Dendritic cell treated with granulocyte-macrophage colony-stimulating factor and Interleukin-4, amounts not matched to agents 40 ng/mL and 50 ng/mL, for 4 days (primary cell): ENCODE data around the gene GLCCI1.
"Not testable (repeated sequence)": the region's sequence is repeated elsewhere in the genome, so short reads cannot be mapped to it uniquely, and the experiment has no call there.

Experiments
- H3K27ac Mint-ChIP-seq: one replicate; pipeline ENCODE4 v1.8.0; 2022; ENCODE audit warnings: mild to moderate bottlenecking, mixed read lengths
- H3K27me3 Mint-ChIP-seq: one replicate; pipeline ENCODE4 v1.8.0; 2022; ENCODE audit warnings: mild to moderate bottlenecking, mixed read lengths
- H3K36me3 Mint-ChIP-seq: one replicate; pipeline ENCODE4 v1.8.0; 2022; ENCODE audit warnings: low read depth, mixed read lengths
- H3K4me1 Mint-ChIP-seq: one replicate; pipeline ENCODE4 v1.8.0; 2022; ENCODE audit warnings: low read depth, mixed read lengths
- H3K4me3 Mint-ChIP-seq: one replicate; pipeline ENCODE4 v1.8.0; 2022; ENCODE audit warnings: mild to moderate bottlenecking, moderate library complexity, mixed read lengths
- H3K9me3 Mint-ChIP-seq: one replicate; pipeline ENCODE4 v1.8.0; 2022; ENCODE audit warnings: mixed read lengths
- intact Hi-C: fragments of 100-400 bp; cut with micrococcal nuclease; formaldehyde crosslinking; loops from one replicate; pipeline ENCODE4 v1.15.0; 2022

The GLCCI1 gene

GRCh38 chr7:8018961-8019360 is 50.4 kb downstream of the GLCCI1 start:
- Mint-ChIP-seq H3K4me3 (no peak overlapping the region), H3K36me3 (no peaks in the 10 kb centered on the region), H3K4me1 (no peaks in the 10 kb centered on the region), H3K27ac (no peak overlapping the region), H3K9me3 (peaks cover under 1% of the 10 kb centered on the region), H3K27me3 (no peaks in the 10 kb centered on the region)
- intact Hi-C loops, result no loop called here

DNA sequence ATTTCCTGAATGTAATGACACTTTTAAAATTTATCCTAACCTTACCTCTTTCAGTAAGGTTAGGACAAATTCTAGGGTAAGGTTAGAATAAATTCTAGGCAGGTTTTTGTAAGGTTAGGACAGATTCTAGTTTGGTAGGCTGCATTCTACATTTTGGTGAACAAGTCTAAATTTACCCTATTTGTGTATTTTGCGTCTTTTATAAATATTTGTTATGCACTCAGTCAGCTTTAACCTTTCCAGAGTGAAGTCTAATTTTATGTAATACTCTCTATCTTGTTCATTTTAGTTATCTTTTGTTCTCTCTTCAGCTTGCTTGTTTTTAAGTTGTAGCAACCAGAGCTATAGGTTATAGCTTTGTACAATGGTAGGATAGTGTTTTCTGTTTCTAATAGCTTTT is 54.0 kb downstream of the GLCCI1 start:
- Mint-ChIP-seq H3K27ac (no peak overlapping the region), H3K4me1 (no peaks in the 10 kb centered on the region), H3K36me3 (peaks cover 27% of the 10 kb centered on the region), H3K4me3 (no peak overlapping the region), H3K27me3 (no peaks in the 10 kb centered on the region), H3K9me3 (peaks cover 37% of the 10 kb centered on the region)
- intact Hi-C loops, result no loop called here

DNA sequence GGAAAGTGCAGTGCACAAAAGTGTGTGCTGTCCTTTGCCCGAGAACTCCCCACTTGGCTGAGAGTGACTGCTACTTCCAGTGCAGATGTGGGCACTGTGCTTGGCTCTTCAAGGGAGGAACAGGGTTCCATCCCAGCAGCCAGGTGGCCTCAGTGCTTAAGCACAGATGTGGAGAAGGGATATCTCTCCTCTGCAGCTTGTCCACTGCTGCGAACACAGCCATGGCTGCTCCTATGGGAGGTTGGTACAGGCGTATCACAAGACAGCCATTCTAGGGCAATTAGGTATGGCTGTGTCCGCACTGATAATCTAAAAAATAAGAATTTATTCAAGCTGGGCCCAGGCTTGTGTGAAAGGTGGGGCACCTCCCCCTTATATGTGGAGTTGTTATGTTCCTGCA is 66.6 kb downstream of the GLCCI1 start:
- Mint-ChIP-seq H3K4me3 (no peak overlapping the region), H3K27me3 (no peaks in the 10 kb centered on the region), H3K4me1 (no peaks in the 10 kb centered on the region), H3K27ac (no peak overlapping the region), H3K36me3 (no peaks in the 10 kb centered on the region), H3K9me3 (no peaks in the 10 kb centered on the region)
- intact Hi-C loops, result loop anchor here (10.0 kb wide), 1 partner anchor 440 kb away; no protein-coding TSS in a partner anchor

GRCh38 chr7:8035647-8036518 is 67.3 kb downstream of the GLCCI1 start:
- Mint-ChIP-seq H3K27ac (no peak overlapping the region), H3K4me1 (no peaks in the 10 kb centered on the region)

GRCh38 chr7:8037151-8037550 is 68.6 kb downstream of the GLCCI1 start:
- intact Hi-C loops, result loop anchor here (2.0 to 10.0 kb wide), 2 partner anchors 356 to 442 kb away; no protein-coding TSS in a partner anchor
- Mint-ChIP-seq H3K9me3 (no peaks in the 10 kb centered on the region), H3K27me3 (no peaks in the 10 kb centered on the region), H3K4me1 (no peaks in the 10 kb centered on the region), H3K27ac (no peak overlapping the region), H3K36me3 (no peaks in the 10 kb centered on the region), H3K4me3 (no peak overlapping the region)

More at GRCh38 chr7:8035647-8036518, 67.3 kb downstream of the GLCCI1 start:
- no peaks in the 10 kb centered on the region for H3K36me3 Mint-ChIP-seq
- no peak overlapping the region for H3K4me3 Mint-ChIP-seq
- intact Hi-C loops, result loop anchor here (2.0 to 10.0 kb wide), 2 partner anchors 355 to 441 kb away; no protein-coding TSS in a partner anchor
- H3K27me3 Mint-ChIP-seq, result no peaks in the 10 kb centered on the region
- H3K9me3 Mint-ChIP-seq, result no peaks in the 10 kb centered on the region

DNA sequence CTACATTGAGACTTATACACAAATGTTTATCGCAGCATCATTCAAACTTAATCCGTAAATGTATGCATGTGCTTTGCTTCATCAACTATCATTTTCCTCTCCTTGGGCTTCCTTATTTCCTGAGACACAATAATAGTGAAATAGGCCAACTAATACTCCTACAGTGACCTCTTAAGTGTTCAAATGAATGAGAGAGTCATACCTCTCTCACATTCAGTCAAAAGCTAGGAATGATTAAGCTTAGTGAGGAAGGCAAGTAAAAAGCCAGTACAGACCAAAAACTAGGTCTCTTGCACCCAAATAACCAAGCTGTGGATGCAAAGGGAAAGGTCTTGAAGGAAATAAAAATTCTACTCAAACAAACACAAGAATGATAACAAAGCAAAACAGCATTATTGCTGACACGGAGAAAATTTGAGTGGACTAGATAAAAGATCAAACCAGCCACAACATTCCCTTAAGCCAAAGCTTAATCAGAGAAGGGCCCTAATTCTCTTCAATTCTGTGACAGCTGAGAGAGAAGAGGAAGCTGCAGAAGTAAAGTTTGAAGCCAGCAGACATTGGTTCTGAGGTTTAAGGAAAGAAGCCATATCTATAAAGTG is 72.3 kb downstream of the GLCCI1 start:
- no peak overlapping the region for H3K4me3 Mint-ChIP-seq
- H3K9me3 Mint-ChIP-seq, result no peaks in the 10 kb centered on the region
- intact Hi-C loops, result no loop called here
- H3K27ac Mint-ChIP-seq, result no peak overlapping the region
- H3K36me3 Mint-ChIP-seq, result no peaks in the 10 kb centered on the region
- H3K27me3 Mint-ChIP-seq, result no peaks in the 10 kb centered on the region
- H3K4me1 Mint-ChIP-seq, result no peaks in the 10 kb centered on the region

DNA sequence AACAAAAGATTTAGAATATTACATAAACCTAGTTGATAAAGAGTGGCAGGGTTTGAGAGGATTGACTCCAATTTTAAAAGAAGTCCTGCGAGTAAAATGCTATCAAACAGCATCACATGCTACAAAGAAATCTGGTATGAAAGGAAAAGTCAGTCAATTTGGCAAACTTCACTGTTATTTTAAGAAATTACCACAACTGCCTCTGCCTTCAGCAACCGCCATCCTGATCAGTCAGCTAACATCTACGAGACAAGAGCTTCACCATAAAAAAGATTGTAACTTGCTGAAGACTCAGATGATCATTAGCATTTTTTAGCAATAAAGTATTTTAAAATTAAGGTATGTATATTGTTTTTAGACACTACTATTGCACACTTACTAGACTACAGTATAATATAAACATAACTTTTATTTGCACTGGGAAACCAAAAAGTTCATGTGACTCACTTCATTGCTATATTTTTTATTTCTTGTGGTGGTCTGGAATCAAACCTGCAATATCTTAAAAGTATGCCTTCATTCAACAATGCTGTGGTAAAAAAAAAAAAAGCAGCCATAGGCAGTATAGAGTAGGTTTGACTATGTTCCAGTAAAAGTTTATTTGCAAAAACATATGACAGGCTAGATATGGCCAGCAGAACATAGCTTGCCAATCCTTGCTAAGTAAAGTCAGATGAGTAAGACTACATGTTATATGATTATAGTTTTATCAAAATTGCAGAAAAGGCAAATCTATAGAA is 74.4 kb downstream of the GLCCI1 start:
- no peaks in the 10 kb centered on the region for H3K27me3 Mint-ChIP-seq
- intact Hi-C loops, result no loop called here
- no peaks in the 10 kb centered on the region for H3K9me3 Mint-ChIP-seq
- no peaks in the 10 kb centered on the region for H3K4me1 Mint-ChIP-seq
- H3K36me3 Mint-ChIP-seq, result no peaks in the 10 kb centered on the region
- H3K4me3 Mint-ChIP-seq, result no peak overlapping the region
- no peak overlapping the region for H3K27ac Mint-ChIP-seq

DNA sequence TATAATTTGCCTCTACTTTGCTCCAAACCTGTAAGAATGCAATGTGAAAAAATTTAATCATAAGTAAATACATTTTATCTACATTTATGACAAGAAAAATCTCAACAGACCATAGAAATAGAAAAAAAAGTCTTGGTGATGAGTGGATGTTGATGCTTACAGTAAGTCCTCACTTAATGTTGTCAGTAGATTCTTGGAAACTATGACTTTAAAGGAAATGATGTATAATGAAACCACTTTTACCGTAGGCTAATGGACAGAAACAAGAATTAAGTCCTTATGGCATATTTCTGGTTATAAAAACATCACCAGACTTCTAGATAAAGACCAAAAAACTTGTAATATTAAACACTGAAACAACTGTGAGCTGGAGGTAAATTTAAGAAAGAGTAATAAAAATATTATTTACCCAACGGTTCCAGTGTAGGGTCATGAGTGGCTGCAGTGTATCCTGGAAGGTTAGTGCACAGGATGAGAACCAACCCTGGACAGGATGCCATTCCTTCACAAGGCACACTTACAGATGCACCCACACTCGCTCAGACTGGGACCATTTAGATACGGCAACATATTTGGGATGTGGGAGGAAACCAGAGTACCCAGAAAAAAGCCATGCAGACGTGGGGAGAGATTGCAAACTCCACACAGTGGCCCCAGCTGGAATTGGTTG is 76.3 kb downstream of the GLCCI1 start:
- H3K27me3 Mint-ChIP-seq, result no peaks in the 10 kb centered on the region
- no peaks in the 10 kb centered on the region for H3K4me1 Mint-ChIP-seq
- no peaks in the 10 kb centered on the region for H3K9me3 Mint-ChIP-seq
- no peaks in the 10 kb centered on the region for H3K36me3 Mint-ChIP-seq
- no peak overlapping the region for H3K4me3 Mint-ChIP-seq
- intact Hi-C loops, result no loop called here
- H3K27ac Mint-ChIP-seq, result no peak overlapping the region

DNA sequence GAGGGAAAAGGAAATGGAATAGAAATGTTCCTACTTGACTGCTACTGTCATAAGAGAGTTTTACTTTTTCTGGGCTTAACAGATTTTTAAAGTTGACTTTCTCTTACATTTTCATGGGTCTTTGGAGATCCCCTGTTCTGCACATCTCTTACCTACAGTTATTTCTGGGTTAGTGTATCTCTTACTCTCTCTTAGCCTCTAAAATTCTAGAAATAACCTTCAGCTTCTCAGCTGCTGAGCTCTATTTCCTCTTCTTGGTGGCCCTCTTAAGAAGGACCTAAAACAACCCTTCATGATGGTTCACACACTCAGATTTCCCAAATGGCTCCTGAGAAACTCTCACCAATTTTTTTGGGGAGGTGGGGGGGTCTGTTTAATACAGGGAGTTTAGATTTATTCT is 79.5 kb downstream of the GLCCI1 start:
- H3K27me3 Mint-ChIP-seq, H3K9me3 Mint-ChIP-seq, H3K4me3 Mint-ChIP-seq, H3K4me1 Mint-ChIP-seq, intact Hi-C loops, H3K36me3 Mint-ChIP-seq, H3K27ac Mint-ChIP-seq: not testable (repeated sequence)

- Mint-ChIP-seq H3K27ac (no peak overlapping the region), H3K4me1 (peaks cover 3% of the 10 kb centered on the region), H3K27me3 (no peaks in the 10 kb centered on the region), H3K4me3 (no peak overlapping the region), H3K36me3 (no peaks in the 10 kb centered on the region), H3K9me3 (no peaks in the 10 kb centered on the region)
- intact Hi-C loops, result no loop called here
Observed at GRCh38 chr7:8051373-8051772, 82.8 kb downstream of the GLCCI1 start.

DNA sequence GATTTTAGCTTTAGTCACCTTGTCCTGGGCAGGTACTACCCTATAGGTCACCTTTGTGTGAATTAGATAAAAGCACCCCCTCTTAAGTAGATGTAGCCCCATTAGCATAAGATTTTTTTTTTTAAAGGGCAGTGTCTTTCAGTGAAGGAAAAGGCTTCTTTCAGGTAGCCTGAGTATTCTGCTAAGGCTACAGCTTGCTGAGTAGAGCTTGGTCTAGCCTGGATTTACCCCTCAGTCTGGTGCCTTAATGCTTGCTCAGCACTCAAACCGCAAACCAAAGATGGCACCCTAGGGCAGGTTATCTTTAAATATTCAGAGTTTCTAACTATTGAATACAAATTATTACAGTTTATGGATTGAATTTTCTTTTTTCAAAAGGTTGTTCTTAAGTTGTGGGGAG is 83.4 kb downstream of the GLCCI1 start:
- peaks cover 5% of the 10 kb centered on the region for H3K4me1 Mint-ChIP-seq
- no peaks in the 10 kb centered on the region for H3K36me3 Mint-ChIP-seq
- intact Hi-C loops, result no loop called here
- H3K27me3 Mint-ChIP-seq, result no peaks in the 10 kb centered on the region
- H3K4me3 Mint-ChIP-seq, result no peak overlapping the region
- no peak overlapping the region for H3K27ac Mint-ChIP-seq
- no peaks in the 10 kb centered on the region for H3K9me3 Mint-ChIP-seq

DNA sequence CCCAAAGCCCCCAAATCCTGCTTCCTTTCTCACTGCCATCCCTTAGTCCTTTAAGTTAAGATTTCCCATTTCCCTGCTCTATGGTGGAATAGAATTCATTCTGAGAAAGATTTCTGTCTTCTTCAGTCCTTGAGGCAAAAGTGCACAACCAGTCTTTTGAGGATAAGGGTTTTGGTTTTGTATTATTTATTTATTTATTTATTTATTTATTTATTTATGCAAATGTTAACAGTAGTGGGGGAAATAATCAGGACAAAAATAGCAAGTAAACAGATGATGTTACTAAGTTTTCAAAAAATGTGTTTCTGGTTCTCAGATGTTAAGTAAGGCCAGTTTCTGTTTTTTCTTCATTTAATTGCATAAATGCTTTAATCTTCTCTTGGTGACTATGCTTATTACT is 84.2 kb downstream of the GLCCI1 start:
- Mint-ChIP-seq H3K27me3 (no peaks in the 10 kb centered on the region), H3K27ac (no peak overlapping the region), H3K4me1 (peaks cover 5% of the 10 kb centered on the region), H3K36me3 (no peaks in the 10 kb centered on the region), H3K9me3 (no peaks in the 10 kb centered on the region), H3K4me3 (no peak overlapping the region)
- intact Hi-C loops, result no loop called here

DNA sequence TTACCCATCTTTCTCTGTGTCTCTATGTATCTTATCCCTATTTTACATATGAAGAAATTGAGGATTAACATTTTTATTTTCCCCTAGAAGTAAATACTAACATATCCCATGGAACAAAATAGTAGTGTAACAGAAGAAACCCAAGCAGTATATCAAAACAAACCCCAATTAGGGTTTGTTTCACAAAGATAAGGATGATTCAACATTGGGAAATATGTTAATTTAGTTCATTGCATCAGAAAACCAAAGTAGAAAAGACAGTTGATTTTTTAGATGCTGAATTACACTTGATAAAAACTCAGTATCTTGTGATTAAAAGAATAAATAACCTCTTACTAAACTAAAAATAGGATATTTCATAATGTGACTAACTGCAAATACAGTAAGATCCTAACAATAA is 87.8 kb downstream of the GLCCI1 start:
- peaks cover 5% of the 10 kb centered on the region for H3K4me1 Mint-ChIP-seq
- no peaks in the 10 kb centered on the region for H3K27me3 Mint-ChIP-seq
- H3K4me3 Mint-ChIP-seq, result no peak overlapping the region
- no peaks in the 10 kb centered on the region for H3K36me3 Mint-ChIP-seq
- H3K9me3 Mint-ChIP-seq, result no peaks in the 10 kb centered on the region
- H3K27ac Mint-ChIP-seq, result no peak overlapping the region
- intact Hi-C loops, result no loop called here

DNA sequence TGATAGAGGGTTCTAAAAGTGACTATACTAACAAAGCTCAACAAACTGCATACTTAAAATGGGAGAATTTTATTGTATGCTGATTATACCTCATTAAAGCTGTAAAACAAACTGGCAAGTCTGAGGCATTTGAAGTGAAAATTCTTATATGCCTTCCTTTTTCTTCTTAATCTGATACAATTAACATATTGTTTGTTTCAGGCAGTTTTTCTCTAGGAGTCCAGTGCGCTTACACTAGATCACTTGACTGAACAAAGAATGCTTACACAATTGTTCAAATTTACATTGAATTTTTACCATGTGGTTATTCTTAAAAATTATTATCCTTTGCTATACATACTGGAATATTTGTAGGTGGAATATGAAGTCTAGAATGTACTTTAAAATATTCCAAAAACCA is 89.0 kb downstream of the GLCCI1 start:
- Mint-ChIP-seq H3K4me3 (no peak overlapping the region), H3K36me3 (no peaks in the 10 kb centered on the region), H3K27me3 (no peaks in the 10 kb centered on the region), H3K4me1 (peaks cover 5% of the 10 kb centered on the region), H3K27ac (no peak overlapping the region), H3K9me3 (no peaks in the 10 kb centered on the region)
- intact Hi-C loops, result no loop called here
